ENCODE results near the gene SSU72. TPM values are rescaled to one million over a fixed set of nuclear protein-coding genes. Genes with fewer than 3 reads are reported as not detected.

The SSU72 gene
- total RNA-seq, 1 experiment from 2014 or later = 96.2 TPM

GRCh38 chr1:1540818-1541628 is 33.6 kb downstream of the SSU72 start:
- no peak for DNase-seq
- Mint-ChIP-seq H3K9me3 (ENCODE audit: unreplicated experiment) (no peaks in the 10 kb centered on the region), H3K27ac (ENCODE audit: unreplicated experiment) (no peak overlapping the region), H3K4me1 (ENCODE audit: low read depth, unreplicated experiment) (no peaks in the 10 kb centered on the region), H3K36me3 (ENCODE audit: insufficient read depth, unreplicated experiment) (peaks cover 43% of the 10 kb centered on the region), H3K4me3 (ENCODE audit: unreplicated experiment) (no peak overlapping the region), H3K27me3 (ENCODE audit: insufficient read depth, unreplicated experiment) (no peaks in the 10 kb centered on the region)
- BruUV-seq (replicated peaks) = no TSS peak
- Histone ChIP-seq H3K27me3 (replicated peaks; ENCODE audit: control insufficient read depth, insufficient read depth, low read length) (no peaks in the 10 kb centered on the region), H3K9me3 (no peaks in the 10 kb centered on the region), H3K4me3 (ENCODE audit: low read depth, low read length) (no peak overlapping the region), H3K36me3 (ENCODE audit: control insufficient read depth, insufficient read depth, low read length) (no peaks in the 10 kb centered on the region), H3K4me1 (no peaks in the 10 kb centered on the region)
- CTCF ChIA-PET = interaction anchor here (0.7 kb wide), 1 partner anchor 139 kb away, joined by 3 read pairs; no protein-coding TSS in a partner anchor
- TF ChIP-seq CTCF (IDR thresholded peaks at IDR 0.05; ENCODE audit: insufficient read depth in 1 of 2, low read depth in 1 of 2, low read length in 1 of 2, severe bottlenecking in 1 of 2, unreplicated experiment in 1 of 2) = no peak
- intact Hi-C loops (cut with micrococcal nuclease; ENCODE audit: unreplicated experiment) = no loop called here
- POLR2A ChIA-PET = no interaction called here

GRCh38 chr1:1540090-1540817 is 34.4 kb downstream of the SSU72 start, which contains the start of gene TMEM240:
Gene TMEM240 (minus strand): TSS chr1:1540624. CDS start chr1:1540346, 278 bp downstream.
- H3K4me1 Mint-ChIP-seq (ENCODE audit: low read depth, unreplicated experiment) = no peaks in the 10 kb centered on the region
- intact Hi-C loops (cut with micrococcal nuclease; ENCODE audit: unreplicated experiment) = no loop called here
- H3K9me3 ChIP-seq = no peaks in the 10 kb centered on the region
- ChIA-PET CTCF (no interaction called here), POLR2A (no interaction called here)
- no peaks in the 10 kb centered on the region for H3K4me1 ChIP-seq
- H3K27me3 ChIP-seq (replicated peaks; ENCODE audit: control insufficient read depth, insufficient read depth, low read length) = no peaks in the 10 kb centered on the region
- no peaks in the 10 kb centered on the region for H3K36me3 ChIP-seq (ENCODE audit: control insufficient read depth, insufficient read depth, low read length)
- no peak for DNase-seq
- no peak within 1 kb of the TSS for H3K27ac Mint-ChIP-seq (ENCODE audit: unreplicated experiment)
- no peak for TF ChIP-seq CTCF (IDR thresholded peaks at IDR 0.05; ENCODE audit: insufficient read depth in 1 of 2, low read depth in 1 of 2, low read length in 1 of 2, severe bottlenecking in 1 of 2, unreplicated experiment in 1 of 2)
- H3K27me3 Mint-ChIP-seq (ENCODE audit: insufficient read depth, unreplicated experiment) = no peaks in the 10 kb centered on the region
- H3K36me3 Mint-ChIP-seq (ENCODE audit: insufficient read depth, unreplicated experiment) = peaks cover 41% of the 10 kb centered on the region
- no peak within 1 kb of the TSS for H3K4me3 Mint-ChIP-seq (ENCODE audit: unreplicated experiment)
- no peak within 1 kb of the TSS for H3K4me3 ChIP-seq (ENCODE audit: low read depth, low read length)
- BruUV-seq (replicated peaks) = no TSS peak
- H3K9me3 Mint-ChIP-seq (ENCODE audit: unreplicated experiment) = no peaks in the 10 kb centered on the region

GRCh38 chr1:1539310-1540089 is 35.2 kb downstream of the SSU72 start:
- CTCF ChIA-PET = interaction anchor here (0.7 kb wide), 1 partner anchor 184 kb away, joined by 5 read pairs; no protein-coding TSS in a partner anchor
- intact Hi-C loops (cut with micrococcal nuclease; ENCODE audit: unreplicated experiment) = no loop called here
- H3K4me3 ChIP-seq (ENCODE audit: low read depth, low read length) = no peak overlapping the region

More at GRCh38 chr1:1539310-1540089, 35.2 kb downstream of the SSU72 start:
- Mint-ChIP-seq H3K36me3 (ENCODE audit: insufficient read depth, unreplicated experiment) (peaks cover 38% of the 10 kb centered on the region), H3K27ac (ENCODE audit: unreplicated experiment) (no peak overlapping the region), H3K9me3 (ENCODE audit: unreplicated experiment) (no peaks in the 10 kb centered on the region), H3K27me3 (ENCODE audit: insufficient read depth, unreplicated experiment) (no peaks in the 10 kb centered on the region), H3K4me3 (ENCODE audit: unreplicated experiment) (no peak overlapping the region), H3K4me1 (ENCODE audit: low read depth, unreplicated experiment) (no peaks in the 10 kb centered on the region)
- Histone ChIP-seq H3K27me3 (replicated peaks; ENCODE audit: control insufficient read depth, insufficient read depth, low read length) (no peaks in the 10 kb centered on the region), H3K9me3 (no peaks in the 10 kb centered on the region), H3K36me3 (ENCODE audit: control insufficient read depth, insufficient read depth, low read length) (no peaks in the 10 kb centered on the region), H3K4me1 (no peaks in the 10 kb centered on the region)
- TF ChIP-seq CTCF (IDR thresholded peaks at IDR 0.05; ENCODE audit: insufficient read depth in 1 of 2, low read depth in 1 of 2, low read length in 1 of 2, severe bottlenecking in 1 of 2, unreplicated experiment in 1 of 2) = no peak
- DNase-seq = no peak
- POLR2A ChIA-PET = no interaction called here
- no TSS peak for BruUV-seq (replicated peaks)

Measured in Caco-2 (cell line).